Vagina (tissue), 2 donors: ENCODE results near the gene THBD.

Source experiments
- POLR2AphosphoS5 ChIP-seq, 2 donors: sonication (generic); formaldehyde crosslinking; IDR thresholded peaks; one replicate each; pipeline ENCODE4 v1.9.0; 2017; ENCODE audit warnings: antibody characterized with exemption in 2 of 2, mild to moderate bottlenecking in 2 of 2, low read depth in 1 of 2; ENCODE audit not compliant: insufficient read depth in 1 of 2
- TF ChIP-seq, protein P1 (sequence below), 3 experiments: fragments of 450-650 bp in 2 of 3; fragments of 200-600 bp in 1 of 3; sonication (generic) in 1 of 3; IDR thresholded peaks; one replicate each; pipeline ENCODE4 v1.5.1; 2017 to 2019; ENCODE audit warnings: antibody characterized with exemption in 3 of 3, mild to moderate bottlenecking in 2 of 3, moderate library complexity in 2 of 3

DNA sequence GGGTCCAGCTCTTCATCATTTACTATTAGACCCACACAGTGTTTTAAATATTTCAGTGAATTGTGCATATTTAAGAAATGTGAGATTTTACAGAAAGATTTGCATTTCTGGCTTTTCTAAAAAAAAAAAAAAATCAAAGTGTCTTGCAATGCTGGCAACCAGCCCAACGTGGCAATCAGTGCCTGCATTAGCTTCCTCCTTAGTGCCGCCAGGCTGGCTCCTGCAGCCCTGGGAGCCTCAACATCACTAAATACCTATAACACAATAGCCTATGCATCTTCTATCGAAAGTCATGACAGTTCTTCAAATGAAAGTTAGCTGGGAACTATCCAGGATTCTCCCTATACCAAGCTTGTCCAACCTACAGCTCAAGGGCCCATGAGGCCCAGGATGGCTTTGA is 46.0 kb upstream of the THBD start:
- TF ChIP-seq, protein P1, sequence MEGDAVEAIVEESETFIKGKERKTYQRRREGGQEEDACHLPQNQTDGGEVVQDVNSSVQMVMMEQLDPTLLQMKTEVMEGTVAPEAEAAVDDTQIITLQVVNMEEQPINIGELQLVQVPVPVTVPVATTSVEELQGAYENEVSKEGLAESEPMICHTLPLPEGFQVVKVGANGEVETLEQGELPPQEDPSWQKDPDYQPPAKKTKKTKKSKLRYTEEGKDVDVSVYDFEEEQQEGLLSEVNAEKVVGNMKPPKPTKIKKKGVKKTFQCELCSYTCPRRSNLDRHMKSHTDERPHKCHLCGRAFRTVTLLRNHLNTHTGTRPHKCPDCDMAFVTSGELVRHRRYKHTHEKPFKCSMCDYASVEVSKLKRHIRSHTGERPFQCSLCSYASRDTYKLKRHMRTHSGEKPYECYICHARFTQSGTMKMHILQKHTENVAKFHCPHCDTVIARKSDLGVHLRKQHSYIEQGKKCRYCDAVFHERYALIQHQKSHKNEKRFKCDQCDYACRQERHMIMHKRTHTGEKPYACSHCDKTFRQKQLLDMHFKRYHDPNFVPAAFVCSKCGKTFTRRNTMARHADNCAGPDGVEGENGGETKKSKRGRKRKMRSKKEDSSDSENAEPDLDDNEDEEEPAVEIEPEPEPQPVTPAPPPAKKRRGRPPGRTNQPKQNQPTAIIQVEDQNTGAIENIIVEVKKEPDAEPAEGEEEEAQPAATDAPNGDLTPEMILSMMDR (IDR thresholded peaks at IDR 0.05): no peak
- no peak for TF ChIP-seq POLR2AphosphoS5 (IDR thresholded peaks at IDR 0.05; ENCODE audit: insufficient read depth in 1 of 2, low read depth in 1 of 2)
